GM12892 (cell line): ENCODE results near the gene ACMSD.
A peak's percentile ranks its signal among the peaks of the same experiment; 100 is the strongest.

Source experiments
- DNase-seq: peaks from one replicate; pipeline ENCODE4 v3.0.0; 2011; ENCODE audit not compliant: insufficient read length
- FAIRE-seq: peaks from 2 replicates; lab custom pipeline; 2011; peaks lifted over from hg19 to GRCh38; lab: Jason Lieb, UNC
- POLR2A ChIP-seq: IDR thresholded peaks from 2 replicates; pipeline ENCODE4 v1.6.1; 2011; ENCODE audit warnings: low read depth, low read length, control low read depth
- POLR2AphosphoS5 ChIP-seq: IDR thresholded peaks from 2 replicates; pipeline ENCODE4 v1.6.1; 2011; ENCODE audit warnings: low read depth, low read length, control low read depth
- TAF1 ChIP-seq: IDR thresholded peaks from 2 replicates; pipeline ENCODE4 v1.6.1; 2011; ENCODE audit warnings: low read depth, mild to moderate bottlenecking, control low read depth, low read length, borderline replicate concordance

The ACMSD gene

GRCh38 chr2:134917888-134918525, 79.6 kb downstream of the ACMSD start:
- TF ChIP-seq POLR2AphosphoS5 (peak; percentile 91), POLR2A (peak; percentile 82), TAF1 (peak; percentile 73; the same call in 1 of the 2 replicates)
- FAIRE-seq = no peak
- DNase-seq = no peak

- FAIRE-seq (peak; percentile 100), DNase-seq (peak; percentile 88)
- peak; percentile 73; the same call in 1 of the 2 replicates for TF ChIP-seq POLR2A
- TF ChIP-seq POLR2AphosphoS5 = peak; percentile 74
- peak; percentile 89 for TF ChIP-seq TAF1
Measured at GRCh38 chr2:134918526-134919340, 80.3 kb downstream of the ACMSD start, which contains the start of gene CCNT2. CCNT2 (plus strand) TSS chr2:134918822; CDS start chr2:134918855, 33 bp downstream.

- TF ChIP-seq POLR2A = peak; percentile 56
- peak; percentile 68 for TF ChIP-seq POLR2AphosphoS5
- peak; percentile 64; the same call in 1 of the 2 replicates for TF ChIP-seq TAF1
- FAIRE-seq (peak; percentile 76), DNase-seq (peak; percentile 6)
Measured at GRCh38 chr2:134919341-134920210, 81.2 kb downstream of the ACMSD start.

GRCh38 chr2:134924912-134925311, 86.5 kb downstream of the ACMSD start:
- FAIRE-seq (no peak), DNase-seq (no peak)
- TF ChIP-seq TAF1 (no peak), POLR2AphosphoS5 (no peak), POLR2A (no peak)

GRCh38 chr2:134926231-134926931, 88.0 kb downstream of the ACMSD start:
- FAIRE-seq (peak; percentile 38), DNase-seq (no peak)
- TF ChIP-seq POLR2AphosphoS5 (no peak), TAF1 (no peak), POLR2A (no peak)

GRCh38 chr2:134927195-134927594, 88.8 kb downstream of the ACMSD start:
- DNase-seq (no peak), FAIRE-seq (no peak)
- TF ChIP-seq POLR2AphosphoS5 (no peak), TAF1 (no peak), POLR2A (no peak)

GRCh38 chr2:134932864-134933526, 94.6 kb downstream of the ACMSD start:
- FAIRE-seq (no peak), DNase-seq (no peak)
- TF ChIP-seq TAF1 (no peak), POLR2A (no peak), POLR2AphosphoS5 (no peak)

GRCh38 chr2:134933732-134934131, 95.3 kb downstream of the ACMSD start:
- TF ChIP-seq POLR2A (no peak), POLR2AphosphoS5 (no peak), TAF1 (no peak)
- DNase-seq (no peak), FAIRE-seq (no peak)

- DNase-seq (no peak), FAIRE-seq (peak; percentile 91)
- TF ChIP-seq POLR2AphosphoS5 (no peak), POLR2A (no peak), TAF1 (no peak)
Measured at GRCh38 chr2:134934150-134934549, 95.7 kb downstream of the ACMSD start.

- no peak for FAIRE-seq
- no peak for DNase-seq
- no peak for TF ChIP-seq POLR2AphosphoS5
- TF ChIP-seq TAF1 = no peak
- no peak for TF ChIP-seq POLR2A
Measured at GRCh38 chr2:134934641-134935040, 96.2 kb downstream of the ACMSD start.

GRCh38 chr2:134936691-134937090, 98.3 kb downstream of the ACMSD start:
- no peak for TF ChIP-seq TAF1
- TF ChIP-seq POLR2AphosphoS5 = no peak
- TF ChIP-seq POLR2A = no peak
- DNase-seq (no peak), FAIRE-seq (no peak)
